Pancreas (tissue), 10 donors: Measurements from ENCODE around the gene MT1HL1. TPM values are rescaled to one million over a fixed set of nuclear protein-coding genes. Genes with fewer than 3 reads are reported as not detected.

ENCODE experiments used
- ATAC-seq, 4 donors: fragments of 200-7000 bp; cut with Tn5 transposase; one replicate each; pipeline versions ENCODE4 v1.8.0 to v1.9.1; 2020; ENCODE audit warnings: mild to moderate bottlenecking in 4 of 4, moderate library complexity in 4 of 4
- DNase-seq, 6 donors: peaks; one replicate each; pipeline ENCODE4 v3.0.0-alpha.2; 2020
- FAIRE-seq: peaks from 2 replicates; lab custom pipeline; 2012; peaks lifted over from hg19 to GRCh38; lab: Jason Lieb, UNC
- H3K27ac ChIP-seq, 4 donors: fragments of 200-600 bp; sonication (generic); 1 replicate in 3 of 4; 2 replicates in 1 of 4; pipeline versions ENCODE4 v1.5.0 to v1.8.0; 2020
- H3K27me3 ChIP-seq, 4 donors: fragments of 200-600 bp; one replicate each; pipeline ENCODE4 v1.8.0; 2021
- H3K36me3 ChIP-seq, 3 donors: fragments of 200-600 bp; sonication (generic) in 1 of 3; one replicate each; pipeline versions ENCODE4 v1.5.0 to v1.8.0; 2020 to 2021
- H3K4me1 ChIP-seq, 3 donors: fragments of 200-600 bp; one replicate each; pipeline ENCODE4 v1.8.0; 2021
- H3K4me3 ChIP-seq, 4 donors: fragments of 200-600 bp; sonication (generic) in 2 of 4; one replicate each; pipeline versions ENCODE4 v1.5.0 to v1.8.0; 2020 to 2021
- H3K9me3 ChIP-seq, 4 donors: fragments of 200-600 bp; one replicate each; pipeline ENCODE4 v1.8.0; 2021
- CTCF ChIP-seq, 4 donors: fragments of 200-600 bp; sonication (generic) in 3 of 4; IDR thresholded peaks; one replicate each; pipeline versions ENCODE4 v1.5.0 to v1.8.0; 2021; ENCODE audit warnings: antibody characterized with exemption in 4 of 4
- WGBS, 2 donors: extraction: QIAGEN DNeasy Blood & Tissue Kit; methylation state at CpG; one replicate each; pipeline ENCODE4 v1.1.7; 2013; 5-methylcytosine and 5-hydroxymethylcytosine counted together
- intact Hi-C, 3 donors: fragments of 100-400 bp; cut with DNase I; formaldehyde crosslinking; loops; one replicate each; pipeline versions ENCODE4 v1.11.1 to v1.14.2; 2022
- polyA plus RNA-seq, 2 donors: library from polyadenylated mRNA; stranded (reverse); fragments of 200-250 nt; gene quantifications; one replicate each; pipeline ENCODE4 v1.2.3, GENCODE V29; 2013
- total RNA-seq, 6 donors: library from RNA; stranded (reverse); fragmentation: NEBNext Ultra II Directional in 4 of 6; extraction: Animal tissue kit (Norgen Biotek cat#: 25700) in 4 of 6; gene quantifications; one replicate each; pipeline versions ENCODE4 v1.2.1 to v1.2.4, GENCODE V29; 2021 to 2023
- donor health status: healthy with polysubstance abuse.
- donor health status: DM: no; HTN: no; CAD: no; lungs with moderate emphysema.
- donor health status: DM: no; HTN: no; CAD: no.
- donor health status: control.
- donor health status: control.
- donor health status: Bipolar disorder and iron deficiency.
- donor health status: DM: yes; HTN: yes; CAD: no.
- donor health status: DM: no; HTN: no; CAD: no.
- donor health status: DM: no; HTN: no; CAD: no.
- donor health status: DM: yes; HTN: yes; CAD: no.

The MT1HL1 gene
- total and polyA plus RNA-seq, 8 donors = not detected

- ATAC-seq (no peak), DNase-seq (no peak), FAIRE-seq (no peak)
- H3K36me3 ChIP-seq = no peaks in the 10 kb centered on the region
- 77 to 88% methylated on average over 4 of the region's 4 CpGs for WGBS, 2 donors
- H3K4me3 ChIP-seq = no peak overlapping the region
- no peaks in the 10 kb centered on the region for H3K9me3 ChIP-seq
- no peak for TF ChIP-seq CTCF (IDR thresholded peaks at IDR 0.05)
- intact Hi-C loops = no loop called here
- H3K27me3 ChIP-seq = no peaks in the 10 kb centered on the region
- H3K4me1 ChIP-seq = peaks cover 0 to 4% (median 0%) of the 10 kb centered on the region in 3 donors
- no peak overlapping the region for H3K27ac ChIP-seq
Measured at GRCh38 chr1:237033061-237033460, 28.8 kb upstream of the MT1HL1 start.

GRCh38 chr1:237032029-237032428 is 27.8 kb upstream of the MT1HL1 start:
- ATAC-seq (peak in 1 of 4 donors; percentile 60), FAIRE-seq (no peak)
- intact Hi-C loops = no loop called here

GRCh38 chr1:237031480-237031879 is 27.2 kb upstream of the MT1HL1 start:
- ATAC-seq = peak in 1 of 4 donors; percentile 36
- no peak overlapping the region for H3K4me3 ChIP-seq
- H3K27ac ChIP-seq = no peak overlapping the region
- peaks cover 0 to 7% (median 0%) of the 10 kb centered on the region in 3 donors for H3K4me1 ChIP-seq
- no peaks in the 10 kb centered on the region for H3K9me3 ChIP-seq
- 60 to 66% methylated on average over 4 of the region's 4 CpGs for WGBS, 2 donors
- H3K27me3 ChIP-seq = no peaks in the 10 kb centered on the region
- intact Hi-C loops = no loop called here
- H3K36me3 ChIP-seq = no peaks in the 10 kb centered on the region
- FAIRE-seq = no peak
- no peak for DNase-seq
- TF ChIP-seq CTCF (IDR thresholded peaks at IDR 0.05) = no peak

More at GRCh38 chr1:237032029-237032428, 27.8 kb upstream of the MT1HL1 start:
- H3K27me3 ChIP-seq = no peaks in the 10 kb centered on the region
- H3K27ac ChIP-seq = no peak overlapping the region
- H3K36me3 ChIP-seq = no peaks in the 10 kb centered on the region
- no peak for TF ChIP-seq CTCF (IDR thresholded peaks at IDR 0.05)
- 29 to 42% methylated on average over 7 of the region's 7 CpGs for WGBS, 2 donors
- no peaks in the 10 kb centered on the region for H3K9me3 ChIP-seq
- H3K4me3 ChIP-seq = no peak overlapping the region
- no peak for DNase-seq
- peaks cover 0 to 4% (median 0%) of the 10 kb centered on the region in 3 donors for H3K4me1 ChIP-seq

GRCh38 chr1:237029850-237030535 is 25.8 kb upstream of the MT1HL1 start:
- DNase-seq (no peak), FAIRE-seq (no peak), ATAC-seq (no peak)
- H3K4me1 ChIP-seq = peaks cover 0 to 9% (median 0%) of the 10 kb centered on the region in 3 donors
- no peaks in the 10 kb centered on the region for H3K9me3 ChIP-seq
- no peak overlapping the region for H3K27ac ChIP-seq
- 63 to 71% methylated on average over 9 of the region's 9 CpGs for WGBS, 2 donors
- H3K4me3 ChIP-seq = no peak overlapping the region
- no peaks in the 10 kb centered on the region for H3K27me3 ChIP-seq
- intact Hi-C loops = no loop called here
- H3K36me3 ChIP-seq = no peaks in the 10 kb centered on the region
- no peak for TF ChIP-seq CTCF (IDR thresholded peaks at IDR 0.05)

- Histone ChIP-seq H3K27ac (no peak overlapping the region), H3K4me3 (no peak overlapping the region), H3K9me3 (no peaks in the 10 kb centered on the region), H3K36me3 (no peaks in the 10 kb centered on the region), H3K27me3 (no peaks in the 10 kb centered on the region), H3K4me1 (peaks cover 0 to 9% (median 0%) of the 10 kb centered on the region in 3 donors)
- FAIRE-seq (no peak), DNase-seq (no peak), ATAC-seq (peak in 2 of 4 donors; percentile 25 to 43)
- WGBS, 2 donors = 10 to 13% methylated on average over 3 of the region's 3 CpGs
- no peak for TF ChIP-seq CTCF (IDR thresholded peaks at IDR 0.05)
- intact Hi-C loops = no loop called here
Measured at GRCh38 chr1:237029240-237029639, 25.0 kb upstream of the MT1HL1 start.
